Stimulated activated CD4-positive, alpha-beta T cell treated with anti-CD3 and anti-CD28 coated beads, Interleukin-1b, Interleukin-23, amount 100 ng/mL, for 4 hours (primary cell): Measurements from ENCODE around the gene HDAC4.

Experiments
- DNase-seq, 2 donors: peaks; one replicate each; pipeline ENCODE4 v3.0.0-alpha.2; 2020; ENCODE audit warnings: low read depth in 2 of 2

HDAC4 gene

DNA sequence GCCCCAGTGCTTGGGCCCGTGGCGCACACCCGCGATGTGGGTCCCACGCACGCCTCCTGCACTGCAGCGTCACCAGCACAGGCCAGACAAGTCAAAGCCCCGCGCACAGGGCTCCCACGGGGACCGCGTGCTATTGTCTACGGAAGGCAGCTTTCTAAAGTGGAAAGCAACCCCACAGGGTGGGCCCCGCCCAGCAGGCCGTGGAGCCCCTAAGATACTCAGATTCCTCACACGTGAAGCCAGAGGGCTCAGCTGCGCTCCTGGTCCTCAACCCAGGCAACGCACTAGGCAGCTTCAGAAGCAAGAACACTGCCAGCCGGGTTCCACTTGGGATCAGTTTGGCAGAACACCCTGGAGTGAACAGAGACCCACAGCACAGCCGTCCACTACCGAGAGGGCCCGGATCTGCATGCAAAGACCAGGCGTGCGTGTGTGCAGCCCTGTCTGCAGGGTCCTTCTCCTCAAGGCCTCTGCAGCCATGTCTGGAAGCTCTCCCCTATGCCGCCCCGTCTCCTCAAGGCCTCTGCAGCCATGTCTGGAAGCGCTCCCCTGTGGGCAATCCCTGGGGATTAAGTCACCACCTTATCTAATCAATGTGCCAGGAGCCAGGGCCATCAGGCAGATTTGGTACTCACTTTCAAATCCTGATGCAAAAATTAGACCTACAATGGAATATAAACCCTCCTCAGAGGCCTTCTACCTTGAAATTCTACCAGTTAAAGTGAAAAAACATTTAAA is 231.3 kb downstream of the HDAC4 start:
- no peak for DNase-seq

DNA sequence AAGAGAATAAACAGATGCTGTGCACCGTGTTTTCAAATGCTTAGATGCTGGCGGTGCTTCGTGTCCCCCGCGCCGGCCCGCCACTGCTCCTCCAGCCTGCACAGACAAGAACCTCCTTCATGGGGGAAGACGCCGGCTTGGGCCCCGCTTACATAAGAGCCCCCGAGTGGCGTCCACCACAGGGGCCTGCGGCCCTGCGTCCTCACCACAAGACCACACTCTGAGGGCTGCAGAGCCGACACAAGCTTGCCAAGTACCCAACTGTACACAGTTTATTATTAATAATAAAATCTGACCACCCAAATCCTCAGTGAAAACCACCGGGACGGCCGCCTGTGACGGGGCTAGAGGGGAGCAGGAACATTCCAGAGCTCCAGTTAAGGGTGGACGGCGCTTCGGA is 232.2 kb downstream of the HDAC4 start:
- DNase-seq, result no peak

DNA sequence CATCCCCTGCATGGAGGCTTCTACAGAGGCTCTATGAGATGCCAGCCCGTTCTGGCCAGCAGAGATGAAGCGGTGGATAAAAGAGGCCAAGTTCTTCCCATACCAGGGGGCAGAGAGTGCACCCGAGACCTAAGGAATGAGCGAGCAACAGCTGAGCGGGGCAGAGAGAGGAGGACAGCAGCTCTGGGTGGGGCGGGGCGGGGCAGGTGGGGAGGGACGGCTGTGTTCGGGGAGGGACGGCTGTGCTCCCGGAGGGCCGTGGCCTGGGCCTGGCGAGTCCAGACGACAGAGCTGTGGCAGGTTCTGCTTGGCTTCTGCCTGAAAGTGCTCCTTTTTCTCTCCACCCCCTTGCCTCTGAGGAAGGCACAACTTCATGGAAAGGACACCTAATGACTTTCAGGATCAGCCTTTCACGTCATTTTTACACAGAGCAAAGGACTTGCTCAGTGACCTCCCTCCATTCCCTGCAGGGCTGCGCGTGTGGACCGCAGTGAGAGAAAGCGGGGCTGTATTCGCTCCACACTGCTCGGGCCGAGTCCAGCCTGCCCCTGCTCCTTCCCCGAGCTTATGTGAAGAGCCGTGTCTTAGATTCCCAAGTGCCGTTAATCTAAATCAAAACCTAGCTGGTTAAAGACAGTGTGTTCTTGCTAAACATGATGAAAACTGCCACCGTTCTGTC is 232.9 kb downstream of the HDAC4 start:
- no peak for DNase-seq

DNA sequence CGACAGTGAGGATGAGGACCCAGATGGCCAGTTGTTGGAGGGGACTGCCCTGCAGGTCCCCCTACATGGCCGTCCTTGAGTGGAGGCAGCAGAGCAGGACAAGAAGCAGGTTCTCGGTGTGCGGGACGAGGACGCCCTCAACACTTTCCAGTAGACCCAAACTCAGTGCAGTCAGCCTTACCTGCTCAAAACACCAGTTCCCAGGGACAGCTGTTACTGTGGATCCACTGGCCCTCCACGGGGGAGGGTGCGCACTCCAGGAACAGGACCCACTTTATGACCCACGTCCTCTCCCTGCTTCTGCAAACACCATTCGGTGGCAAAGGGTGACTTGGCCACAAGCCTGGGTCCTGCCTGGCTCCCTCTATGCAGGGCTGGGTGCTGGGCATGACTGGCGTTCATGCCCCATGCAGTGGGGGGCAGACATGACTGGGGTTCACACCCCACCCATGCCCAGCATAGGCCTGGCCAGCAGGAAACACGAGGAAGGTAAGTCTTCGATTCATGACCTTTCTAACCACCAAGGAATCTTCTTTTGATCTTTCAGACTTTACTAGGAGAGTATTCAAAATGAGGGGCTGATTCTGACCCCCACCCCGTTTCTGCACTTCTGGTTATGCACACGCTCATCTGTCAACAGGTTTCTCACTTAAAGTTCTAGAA is 233.7 kb downstream of the HDAC4 start:
- DNase-seq, result no peak

DNA sequence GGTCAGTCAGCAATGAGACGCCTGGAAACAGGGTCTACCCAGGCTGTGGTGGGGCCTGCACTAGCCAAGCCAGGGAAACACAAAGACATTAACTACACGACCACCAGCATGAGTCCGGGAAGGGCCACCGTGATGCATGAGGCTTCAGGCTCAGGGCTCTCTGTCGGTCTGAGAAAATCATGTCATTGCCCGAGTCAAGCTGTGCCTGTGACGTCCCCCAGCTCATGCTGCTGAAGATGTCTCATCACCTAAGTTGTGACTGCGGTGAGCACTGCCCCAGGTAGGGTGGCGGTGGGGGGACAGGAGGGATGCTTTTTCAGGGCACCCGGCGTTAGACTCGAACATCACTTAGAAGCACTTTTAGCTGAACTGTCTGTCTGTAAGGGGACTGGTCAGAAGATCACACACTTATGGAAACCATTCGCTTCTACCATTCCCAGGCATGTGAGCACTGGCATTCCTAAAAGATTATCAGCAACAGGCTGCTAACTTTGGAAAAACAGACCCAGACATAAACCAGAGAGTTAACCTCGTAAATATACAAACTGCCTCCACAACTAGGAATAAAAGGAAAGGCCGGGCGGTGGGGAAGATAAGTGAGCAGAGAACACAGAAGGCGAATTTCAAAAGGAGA is 234.5 kb downstream of the HDAC4 start:
- no peak for DNase-seq

DNA sequence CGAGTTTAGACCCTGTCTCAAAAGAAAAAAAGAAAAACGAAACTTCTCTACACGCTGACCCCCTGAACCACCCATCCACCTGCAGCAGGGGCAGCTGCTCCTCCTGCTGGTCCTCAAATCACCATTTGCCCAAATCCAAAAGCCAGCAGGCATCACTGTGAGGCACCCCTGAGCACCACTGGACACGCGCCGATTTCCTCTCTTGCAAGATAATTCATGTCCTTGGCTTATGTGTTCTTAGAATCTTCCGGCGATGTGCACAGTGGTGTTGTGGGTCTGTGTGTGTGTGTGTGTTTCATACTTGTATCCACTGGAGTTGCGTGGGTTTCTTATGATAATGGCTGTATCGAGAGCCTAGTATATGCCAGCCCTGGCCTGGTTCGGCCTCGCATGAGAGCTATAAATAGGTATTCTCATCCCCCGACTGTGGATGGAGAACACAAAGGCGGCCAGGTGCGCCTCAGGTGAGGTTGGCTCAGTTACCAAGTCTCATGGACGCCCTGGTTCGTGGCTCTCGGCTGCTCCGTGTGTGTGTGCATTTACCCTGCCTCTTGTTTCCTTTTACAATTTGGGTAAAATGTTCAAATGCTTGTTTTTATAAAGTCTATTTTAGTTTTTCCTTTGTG is 235.5 kb downstream of the HDAC4 start:
- DNase-seq, result no peak

DNA sequence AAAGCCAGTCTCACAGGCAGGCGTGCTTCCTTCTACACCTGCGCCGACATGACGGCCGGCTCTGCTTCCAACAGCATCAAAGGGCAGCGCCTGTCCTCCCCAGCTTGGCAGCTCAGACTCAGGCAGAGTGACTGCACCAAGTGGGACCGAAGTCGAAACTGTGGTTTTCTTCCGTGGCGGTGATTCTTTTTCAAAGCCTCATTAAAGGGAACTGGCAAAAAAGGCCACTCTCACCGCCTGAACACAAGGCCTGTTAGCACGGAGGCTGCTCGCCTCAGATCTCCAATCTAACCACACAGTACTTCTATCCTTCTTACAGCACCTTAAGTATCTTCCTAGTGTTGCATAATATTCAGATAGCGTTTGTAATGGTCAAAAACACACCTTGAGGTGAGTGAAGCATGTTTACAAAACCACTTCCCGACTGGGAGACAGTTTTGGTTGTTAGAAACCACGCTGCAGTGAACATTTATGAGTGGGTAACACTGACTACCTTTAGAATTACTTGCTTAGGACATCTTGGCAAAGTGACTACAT is 236.4 kb downstream of the HDAC4 start:
- no peak for DNase-seq

DNA sequence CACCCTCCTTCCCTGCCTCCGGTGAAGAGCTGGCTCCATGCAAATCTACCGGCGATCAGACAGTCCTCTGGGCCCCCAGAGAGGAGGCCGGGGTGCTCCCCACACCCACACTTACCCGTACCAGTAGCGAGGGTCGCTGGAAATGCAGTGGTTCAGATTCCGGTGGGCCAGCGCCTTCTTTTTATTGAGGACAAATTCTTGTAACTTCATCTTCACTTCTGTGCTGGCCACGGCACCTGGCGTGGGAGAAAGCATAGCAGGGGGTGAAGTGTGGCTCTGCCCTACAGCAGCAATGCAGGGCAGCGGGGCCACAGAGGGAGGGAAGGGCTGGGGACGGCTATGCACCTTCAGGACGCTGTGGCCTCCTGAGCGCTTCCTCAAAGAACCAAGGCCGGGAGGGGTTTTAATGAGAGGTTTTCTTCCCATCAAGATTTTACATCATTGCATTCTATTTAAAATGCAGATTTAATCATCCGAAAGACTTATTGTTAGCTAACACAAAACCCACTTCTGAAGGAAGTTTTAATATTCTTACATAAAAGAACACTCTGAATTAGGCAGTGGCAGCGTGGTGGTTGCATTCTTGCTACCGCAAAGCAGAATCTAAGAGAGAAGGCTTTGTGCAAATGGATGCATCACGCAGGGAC is 237.0 kb downstream of the HDAC4 start:
- DNase-seq, result no peak

DNA sequence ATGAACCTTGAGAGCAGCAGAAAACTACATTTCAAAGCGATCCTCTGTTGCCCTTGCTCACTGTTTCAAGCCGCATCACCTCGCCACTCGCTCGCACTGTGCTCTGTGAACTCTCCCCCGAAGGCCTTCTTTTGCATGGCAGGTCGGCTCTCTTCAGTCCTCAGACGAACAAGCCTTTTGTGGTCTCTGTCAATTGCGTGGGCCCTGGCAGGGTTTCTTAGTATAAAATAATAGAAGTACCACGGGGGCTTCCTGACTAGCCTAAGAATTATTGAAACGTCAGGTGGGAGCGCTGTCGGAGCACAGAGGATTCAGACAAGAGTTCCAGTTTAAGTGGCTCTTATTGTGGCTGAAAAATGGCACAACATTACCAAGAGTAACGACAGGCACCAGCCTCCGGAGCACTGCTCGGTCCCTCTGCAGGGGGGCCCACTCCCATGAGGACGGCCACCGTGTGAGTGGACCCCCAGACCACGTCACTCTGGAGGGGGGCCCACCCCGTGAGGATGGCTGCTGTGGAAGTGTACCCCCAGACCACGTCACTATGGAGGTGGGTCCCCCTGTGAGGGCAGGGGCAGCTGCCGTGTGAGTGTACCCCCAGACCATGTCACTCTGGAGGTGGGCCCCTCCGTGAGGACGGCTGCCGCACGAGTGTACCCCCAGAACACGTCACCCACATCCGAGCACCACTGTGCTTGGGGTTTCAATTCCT is 237.7 kb downstream of the HDAC4 start:
- no peak for DNase-seq

DNA sequence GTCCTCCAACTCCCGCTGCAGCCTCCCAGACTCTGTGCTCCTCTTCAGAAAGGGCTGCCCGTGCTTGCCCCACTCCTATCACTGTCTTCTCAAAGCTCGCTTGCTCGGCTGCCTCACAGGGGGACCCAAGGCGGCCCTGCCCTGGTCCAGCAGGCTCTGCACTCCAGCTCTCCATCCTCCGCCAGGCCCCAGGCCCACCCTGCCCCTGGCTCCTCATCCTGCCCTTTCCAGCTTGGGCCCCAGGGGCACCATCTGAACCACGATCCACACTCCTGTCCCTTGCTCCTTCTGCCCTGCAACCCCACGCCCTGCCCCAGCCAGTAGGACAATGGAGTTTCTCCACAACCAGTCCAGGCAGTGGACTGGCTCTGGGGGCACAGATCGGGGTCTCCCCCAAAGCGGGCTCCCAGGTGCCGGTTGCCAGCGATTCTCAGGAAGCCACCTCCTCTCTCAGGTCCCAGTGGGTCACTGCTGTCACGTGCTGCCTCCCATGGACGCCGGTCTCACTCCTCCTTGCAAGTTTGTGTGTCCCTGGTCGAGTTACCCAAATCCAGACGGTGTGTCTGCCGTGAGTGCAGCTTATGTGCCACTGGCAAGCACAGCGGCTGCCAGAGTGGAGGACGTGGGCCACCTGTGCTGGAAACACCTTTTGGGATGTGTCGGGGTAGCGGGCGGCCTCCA is 238.5 kb downstream of the HDAC4 start:
- DNase-seq, result no peak

DNA sequence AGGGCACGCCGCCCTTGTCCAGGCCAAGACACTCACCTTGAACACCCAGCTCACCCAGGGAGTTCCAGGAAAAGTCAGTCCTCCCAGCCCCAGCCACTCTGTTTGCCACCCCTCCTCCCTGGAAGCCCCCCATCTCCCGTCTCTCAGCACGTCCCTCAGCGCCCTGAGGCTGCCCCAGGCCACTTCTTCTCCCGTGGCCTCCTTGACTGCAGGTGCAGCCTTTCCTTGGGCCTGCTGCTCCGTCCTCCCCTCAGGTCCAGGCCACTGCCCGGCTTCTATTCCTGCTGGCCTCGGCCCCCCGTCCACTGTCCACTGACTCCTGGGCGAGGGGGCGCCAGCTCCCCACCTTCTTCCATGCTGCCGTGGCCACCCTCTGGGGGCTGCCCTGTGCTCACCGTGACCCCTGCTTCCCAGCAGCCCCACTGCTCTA is 239.1 kb downstream of the HDAC4 start:
- no peak for DNase-seq

DNA sequence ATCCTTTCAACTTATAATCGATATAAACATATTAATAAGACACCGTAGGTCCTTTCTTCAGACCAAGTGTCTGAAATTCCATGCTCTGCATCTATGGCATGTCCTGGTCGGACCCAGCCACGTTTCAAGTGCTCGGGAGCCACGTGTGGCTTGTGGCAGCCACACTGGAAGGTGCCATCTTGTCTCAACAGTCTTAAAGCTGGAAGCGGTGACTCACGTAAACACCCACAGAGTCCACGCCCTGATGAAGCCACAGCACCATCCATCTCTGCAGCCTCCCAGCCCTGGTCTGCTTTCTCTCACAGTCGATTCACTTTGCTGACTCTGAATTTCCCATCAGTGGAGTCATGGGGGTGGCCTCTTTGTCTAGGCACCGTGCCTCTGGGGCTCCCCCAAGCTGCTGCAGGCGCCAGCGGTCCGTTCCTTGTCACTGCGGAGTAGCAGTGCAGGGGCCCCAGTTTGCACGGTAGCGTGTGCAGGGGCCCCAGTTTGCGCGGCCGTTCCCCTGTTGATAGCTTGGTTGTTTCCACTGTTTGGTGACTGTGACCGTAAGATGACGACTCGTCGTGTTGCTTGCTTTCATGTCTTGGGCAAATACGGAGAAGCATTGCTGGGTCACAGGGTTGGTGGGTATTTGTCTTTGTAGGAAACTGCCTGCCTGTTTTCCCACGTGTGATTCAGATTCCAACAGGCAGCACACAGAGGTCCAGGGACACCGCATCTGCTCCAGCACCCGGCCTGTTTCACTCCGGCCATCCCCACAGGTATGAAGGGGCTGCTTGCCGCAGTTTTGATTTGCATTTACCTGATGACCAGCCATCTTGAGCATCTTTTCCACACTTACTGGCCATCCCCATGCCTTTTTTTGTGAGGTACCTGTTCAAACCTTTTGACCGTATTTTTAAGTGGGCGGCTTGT is 240.3 kb downstream of the HDAC4 start:
- DNase-seq, result no peak

DNA sequence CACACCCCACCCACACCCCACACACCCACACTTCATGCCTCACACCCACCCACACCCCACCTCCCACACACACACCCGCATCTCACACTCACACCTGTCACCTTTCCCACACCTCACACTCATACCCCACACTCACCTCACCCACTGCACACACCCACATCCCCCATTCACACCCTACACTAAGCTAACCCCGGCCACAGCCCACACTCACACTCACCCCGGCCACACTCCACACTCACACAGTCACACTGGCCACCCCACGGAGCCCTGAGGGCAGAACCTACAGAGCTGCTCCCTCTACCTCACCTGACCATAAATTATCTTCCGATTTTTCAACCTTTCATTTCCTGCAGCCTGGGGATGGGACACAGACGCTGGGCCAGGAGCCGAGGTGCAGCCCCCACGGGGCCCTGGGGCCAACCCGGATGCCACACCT is 241.3 kb downstream of the HDAC4 start:
- no peak for DNase-seq

DNA sequence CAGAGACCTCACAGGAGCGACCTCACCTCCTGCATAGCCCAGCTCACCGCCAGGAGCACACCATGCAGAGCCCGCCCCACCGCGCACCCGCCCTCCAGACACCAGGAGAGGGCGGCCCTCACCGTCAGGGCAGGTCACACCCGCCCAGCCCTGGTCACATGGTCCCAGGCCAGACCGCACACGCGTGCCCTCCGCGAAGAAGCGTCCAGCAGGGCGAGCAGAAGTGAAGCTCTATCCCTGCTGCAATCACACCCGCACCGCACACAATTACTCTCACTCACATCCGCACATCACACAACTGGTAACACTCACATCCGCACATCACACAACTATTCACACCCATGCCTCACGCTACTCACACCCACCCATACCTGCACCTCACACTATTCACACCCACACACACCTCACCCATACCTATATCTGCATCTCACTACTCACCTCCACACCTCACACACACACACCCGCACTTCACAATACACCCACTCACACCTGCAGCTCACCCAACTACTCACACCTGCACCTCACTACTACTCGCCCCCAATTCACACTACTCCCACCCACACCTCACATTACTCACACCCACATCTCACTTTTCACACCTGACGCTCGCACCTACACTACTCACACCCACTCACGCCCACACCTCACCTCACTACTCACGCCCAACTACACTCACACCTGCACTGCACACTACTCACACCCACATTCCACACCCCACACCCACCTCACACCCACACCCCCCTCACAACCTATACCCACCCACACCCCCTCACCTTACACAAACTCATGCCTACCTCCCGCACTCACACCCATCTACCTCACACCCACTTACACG is 242.0 kb downstream of the HDAC4 start:
- no peak for DNase-seq

DNA sequence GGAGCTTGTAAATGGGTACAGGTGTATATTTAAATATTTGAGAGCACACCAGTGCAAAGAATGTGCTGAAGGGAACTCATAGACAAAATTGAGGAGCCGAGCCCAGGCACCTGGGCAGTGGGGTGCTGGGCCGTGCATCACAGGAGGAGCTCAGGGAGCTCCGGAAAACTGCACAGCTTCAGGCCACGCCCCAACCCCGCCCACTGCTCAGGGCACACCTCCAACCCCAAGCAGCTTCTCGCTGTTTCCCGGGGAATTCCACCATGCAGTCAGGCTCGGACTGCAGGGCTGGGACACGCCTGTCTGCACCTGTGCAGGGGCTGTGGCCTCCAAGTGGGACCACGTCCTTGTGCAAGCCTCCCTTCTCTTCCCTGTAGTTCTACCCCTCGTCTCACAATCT is 243.0 kb downstream of the HDAC4 start:
- no peak for DNase-seq

DNA sequence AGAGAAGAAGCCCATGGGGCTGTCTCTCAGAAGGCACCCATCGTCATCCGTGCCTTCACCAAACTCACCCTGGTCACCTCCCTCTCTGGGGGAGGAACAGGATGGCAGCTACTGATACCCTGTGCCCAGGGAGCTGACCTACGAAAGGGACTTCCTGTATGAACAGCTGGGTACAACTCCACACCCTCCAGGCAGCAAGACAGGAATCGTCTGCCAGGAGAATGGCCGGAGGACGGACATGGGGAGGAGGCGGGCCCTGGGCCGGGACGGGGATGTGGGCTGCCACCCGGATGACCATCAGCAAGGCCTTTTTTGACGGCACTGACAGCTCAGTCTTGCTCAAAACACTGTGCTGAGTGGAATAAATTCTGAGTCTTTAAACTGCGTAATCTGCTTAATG is 243.6 kb downstream of the HDAC4 start:
- DNase-seq, result no peak

DNA sequence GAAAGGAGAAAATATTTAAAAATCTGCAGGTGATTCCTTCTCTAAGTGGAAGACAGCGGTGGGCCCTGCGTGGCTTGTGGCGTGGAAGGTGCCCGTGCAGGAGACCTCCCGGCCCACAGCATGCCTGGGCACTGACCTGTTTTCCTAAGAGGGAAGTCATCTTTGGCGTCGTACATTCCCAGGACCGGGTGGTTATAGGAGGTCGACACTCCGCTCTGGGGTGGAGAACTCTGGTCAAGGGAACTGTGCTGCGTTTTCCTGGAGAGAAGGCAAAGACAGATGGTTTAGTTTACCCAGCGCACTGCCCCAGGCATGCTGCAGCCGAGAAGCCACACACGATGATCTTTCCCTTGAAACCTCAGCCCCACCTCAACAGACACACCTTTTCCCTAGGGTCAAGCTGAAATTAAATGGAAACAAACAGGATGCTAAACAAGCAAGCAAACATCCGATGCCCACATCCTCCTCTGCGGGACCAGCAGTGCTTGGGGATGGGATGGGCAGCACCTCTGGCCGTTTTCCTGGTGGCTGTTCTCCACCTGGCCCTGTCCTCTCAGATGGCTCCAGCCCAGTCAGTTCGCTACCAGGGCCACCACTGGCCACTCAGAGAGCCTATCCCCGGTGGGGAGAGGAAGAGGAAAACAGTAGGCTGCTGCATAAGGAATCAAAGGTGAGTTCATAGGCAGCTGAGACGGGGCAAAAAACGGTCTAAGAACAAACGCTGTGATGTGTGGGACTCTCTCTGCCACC is 244.1 kb downstream of the HDAC4 start:
- DNase-seq, result no peak
